H9 (cell line): ENCODE data around the gene DPH1. TPM values are rescaled to one million over a fixed set of nuclear protein-coding genes. Genes with fewer than 3 reads are reported as not detected.
A peak's percentile ranks its signal among the peaks of the same experiment; 100 is the strongest.

ENCODE experiments used
- DNase-seq: peaks from one replicate; pipeline ENCODE4 v3.0.0-alpha.2; 2017
- H2AFZ ChIP-seq: one replicate; pipeline ENCODE4 v1.6.1; 2013; ENCODE audit warnings: mild to moderate bottlenecking, low read length, control low read depth, moderate library complexity
- H2AK5ac ChIP-seq: 2 replicates; pipeline ENCODE4 v1.6.1; 2013; ENCODE audit warnings: low read length, control low read depth, mixed read lengths; ENCODE audit not compliant: insufficient read length
- H2BK120ac ChIP-seq: one replicate; pipeline ENCODE4 v1.6.1; 2013; ENCODE audit warnings: low read depth, mild to moderate bottlenecking, low read length, control low read depth, inconsistent platforms; ENCODE audit not compliant: poor library complexity, severe bottlenecking
- H2BK12ac ChIP-seq: 2 replicates; pipeline ENCODE4 v1.6.1; 2013; ENCODE audit warnings: low read length, control low read depth, mixed read lengths, low read depth; ENCODE audit not compliant: insufficient read length
- H2BK15ac ChIP-seq: 2 replicates; pipeline ENCODE4 v1.6.1; 2013; ENCODE audit warnings: low read depth, low read length, control low read depth
- H2BK20ac ChIP-seq: one replicate; pipeline ENCODE4 v1.6.1; 2013; ENCODE audit warnings: low read depth, mild to moderate bottlenecking, low read length, control low read depth, inconsistent platforms; ENCODE audit not compliant: poor library complexity, severe bottlenecking
- H2BK5ac ChIP-seq: 2 replicates; pipeline ENCODE4 v1.6.1; 2013; ENCODE audit warnings: low read length, control low read depth, mixed read lengths; ENCODE audit not compliant: insufficient read length
- H3K14ac ChIP-seq: 2 replicates; pipeline ENCODE4 v1.6.1; 2013; ENCODE audit warnings: low read length, control low read depth; ENCODE audit not compliant: insufficient read depth
- H3K18ac ChIP-seq: 2 replicates; pipeline ENCODE4 v1.6.1; 2013; ENCODE audit warnings: low read depth, mild to moderate bottlenecking, mixed read lengths, low read length, control low read depth; ENCODE audit not compliant: insufficient read length
- H3K23ac ChIP-seq: 2 replicates; pipeline ENCODE4 v1.6.1; 2013; ENCODE audit warnings: low read length, control low read depth, mixed read lengths, low read depth; ENCODE audit not compliant: insufficient read length
- H3K23me2 ChIP-seq: 2 replicates; pipeline ENCODE4 v1.6.1; 2013; ENCODE audit warnings: low read depth, mild to moderate bottlenecking, mixed read lengths, low read length, control low read depth; ENCODE audit not compliant: insufficient read length, poor library complexity, severe bottlenecking
- H3K27ac ChIP-seq: 2 replicates; pipeline ENCODE4 v1.5.1; 2013; ENCODE audit warnings: low read length, control low read depth, mixed read lengths, low read depth; ENCODE audit not compliant: insufficient read length
- H3K27me3 ChIP-seq: 2 replicates; pipeline ENCODE4 v1.6.1; 2013; ENCODE audit warnings: low read length, control low read depth, inconsistent platforms; ENCODE audit not compliant: insufficient read depth
- H3K4ac ChIP-seq: 2 replicates; pipeline ENCODE4 v1.6.1; 2013; ENCODE audit warnings: low read depth, mild to moderate bottlenecking, control low read depth, inconsistent platforms, low read length, moderate library complexity
- H3K4me1 ChIP-seq: 2 replicates; pipeline ENCODE4 v1.6.1; 2013; ENCODE audit warnings: low read length, control low read depth, inconsistent platforms; ENCODE audit not compliant: insufficient read depth
- H3K4me2 ChIP-seq: 2 replicates; pipeline ENCODE4 v1.6.1; 2013; ENCODE audit warnings: low read length, control low read depth, mixed read lengths; ENCODE audit not compliant: insufficient read length, insufficient read depth
- H3K56ac ChIP-seq: 2 replicates; pipeline ENCODE4 v1.6.1; 2013; ENCODE audit warnings: low read depth, mild to moderate bottlenecking, mixed read lengths, low read length, control low read depth; ENCODE audit not compliant: insufficient read length
- H3K79me1 ChIP-seq: 2 replicates; pipeline ENCODE4 v1.6.1; 2013; ENCODE audit warnings: low read depth, mild to moderate bottlenecking, moderate library complexity, low read length, control low read depth, inconsistent platforms; ENCODE audit not compliant: insufficient read depth, poor library complexity, severe bottlenecking
- H3K79me2 ChIP-seq: 2 replicates; pipeline ENCODE4 v1.6.1; 2013; ENCODE audit warnings: low read length, control low read depth, inconsistent platforms; ENCODE audit not compliant: insufficient read depth
- H3K9ac ChIP-seq: 2 replicates; pipeline ENCODE4 v1.6.1; 2013; ENCODE audit warnings: low read length, control low read depth, mixed read lengths; ENCODE audit not compliant: insufficient read length; ENCODE audit errors: extremely low read depth
- H3K9me3 ChIP-seq: one replicate; pipeline ENCODE4 v1.6.1; 2013; ENCODE audit warnings: low read depth, low read length, inconsistent platforms; ENCODE audit not compliant: control insufficient read depth
- H3T11ph ChIP-seq: one replicate; pipeline ENCODE4 v1.6.1; 2013; ENCODE audit warnings: mild to moderate bottlenecking, low read length, control low read depth, inconsistent platforms
- H4K20me1 ChIP-seq: one replicate; pipeline ENCODE4 v1.6.1; 2013; ENCODE audit not compliant: control insufficient read depth, insufficient read length, insufficient read depth
- H4K5ac ChIP-seq: 2 replicates; pipeline ENCODE4 v1.6.1; 2013; ENCODE audit warnings: low read depth, mild to moderate bottlenecking, mixed read lengths, low read length, control low read depth; ENCODE audit not compliant: insufficient read length
- H4K8ac ChIP-seq: replicated peaks from 2 replicates; pipeline ENCODE4 v1.6.1; 2013; ENCODE audit warnings: low read length, control low read depth, mixed read lengths, low read depth; ENCODE audit not compliant: insufficient read length
- H4K91ac ChIP-seq: 2 replicates; pipeline ENCODE4 v1.6.1; 2013; ENCODE audit warnings: low read depth, mild to moderate bottlenecking, moderate library complexity, mixed read lengths, low read length, control low read depth; ENCODE audit not compliant: insufficient read length
- H3K27ac Mint-ChIP-seq, 3 experiments: 2 replicates in 2 of 3; 3 replicates in 1 of 3; pipeline ENCODE4 v1.8.0; 2020 to 2021; ENCODE audit warnings: mixed read lengths in 3 of 3, mild to moderate bottlenecking in 1 of 3, moderate library complexity in 1 of 3
- H3K27me3 Mint-ChIP-seq: 2 replicates; pipeline ENCODE4 v1.8.0; 2021; ENCODE audit warnings: low read depth, mild to moderate bottlenecking, moderate library complexity, mixed read lengths
- H3K36me3 Mint-ChIP-seq, 3 experiments: 2 replicates in 2 of 3; 3 replicates in 1 of 3; pipeline ENCODE4 v1.8.0; 2020 to 2021; ENCODE audit warnings: low read depth in 3 of 3, mixed read lengths in 3 of 3; ENCODE audit not compliant: insufficient read depth in 1 of 3
- H3K4me1 Mint-ChIP-seq, 2 experiments: 2 replicates each; pipeline ENCODE4 v1.8.0; 2020; ENCODE audit warnings: mixed read lengths in 2 of 2
- H3K4me3 Mint-ChIP-seq, 2 experiments: 2 replicates in 1 of 2; 3 replicates in 1 of 2; pipeline ENCODE4 v1.8.0; 2020 to 2021; ENCODE audit warnings: mild to moderate bottlenecking in 2 of 2, mixed read lengths in 2 of 2, moderate library complexity in 1 of 2
- H3K9me3 Mint-ChIP-seq, 2 experiments: 2 replicates in 1 of 2; 3 replicates in 1 of 2; pipeline ENCODE4 v1.8.0; 2020; ENCODE audit warnings: mild to moderate bottlenecking in 2 of 2, mixed read lengths in 2 of 2, moderate library complexity in 1 of 2
- CTCF ChIP-seq: fragments of 200-600 bp; sonication (generic); conservative IDR thresholded peaks from 3 replicates; pipeline ENCODE4 v1.8.0; 2021; ENCODE audit warnings: antibody characterized with exemption, mild to moderate bottlenecking
- WGBS: extraction: QIAGEN DNeasy Blood & Tissue Kit; methylation state at CpG from one replicate; pipeline ENCODE4 v1.1.7; 2013; ENCODE audit warnings: missing lambda C conversion rate, low lambda C conversion rate, mixed read lengths; ENCODE audit not compliant: insufficient read length; ENCODE audit errors: extremely low coverage; 5-methylcytosine and 5-hydroxymethylcytosine counted together
- total RNA-seq: library from RNA; stranded (reverse); gene quantifications from 2 replicates; pipeline ENCODE4 v1.2.1, GENCODE V29; 2021

DPH1 gene
- total RNA-seq, 1 experiment from 2014 or later: 27.5 TPM

GRCh38 chr17:2090210-2090641, 60.3 kb downstream of the DPH1 start:
- H3K4me3 Mint-ChIP-seq: peak overlapping the region in 1 of 2 experiments; percentile 30; a peak in 2 of 5 replicates
- no peak overlapping the region for H2BK20ac ChIP-seq
- no peak overlapping the region for H4K91ac ChIP-seq
- H3K27me3 Mint-ChIP-seq: no peaks in the 10 kb centered on the region
- H2BK12ac ChIP-seq: no peak overlapping the region
- peak overlapping the region in 1 of 3 experiments; percentile 61; a peak in 2 of 7 replicates for H3K27ac Mint-ChIP-seq
- H2AK5ac ChIP-seq: no peak overlapping the region
- H4K20me1 ChIP-seq: no peaks in the 10 kb centered on the region
- DNase-seq: no peak
- H3K18ac ChIP-seq: no peak overlapping the region
- H2BK5ac ChIP-seq: no peak overlapping the region
- H4K8ac ChIP-seq: no peak overlapping the region
- no peak for TF ChIP-seq CTCF
- H3K14ac ChIP-seq: no peak overlapping the region
- no peaks in the 10 kb centered on the region for H3K79me2 ChIP-seq
- H3K4me1 Mint-ChIP-seq: peaks cover 27 to 33% of the 10 kb centered on the region in 2 experiments
- H3K36me3 Mint-ChIP-seq: peaks cover 0 to 4% (median 0%) of the 10 kb centered on the region in 3 experiments; a peak in 1 of 7 replicates
- H3K4me2 ChIP-seq: no peak overlapping the region
- no peak overlapping the region for H3K4ac ChIP-seq
- no peak overlapping the region for H3K27ac ChIP-seq
- H2BK15ac ChIP-seq: no peak overlapping the region
- H2AFZ ChIP-seq: no peak overlapping the region
- H3K4me1 ChIP-seq: peaks cover 6% of the 10 kb centered on the region; the same call in 1 of the 2 replicates
- H3K79me1 ChIP-seq: no peaks in the 10 kb centered on the region
- no CpG with 5 or more reads among the region's 9 CpGs for WGBS
- H3K9ac ChIP-seq: no peak overlapping the region
- no peaks in the 10 kb centered on the region for H3K27me3 ChIP-seq
- no peak overlapping the region for H3T11ph ChIP-seq
- no peak overlapping the region for H3K23ac ChIP-seq
- no peak overlapping the region for H4K5ac ChIP-seq
- H3K9me3 ChIP-seq: no peaks in the 10 kb centered on the region
- no peaks in the 10 kb centered on the region for H3K9me3 Mint-ChIP-seq
- H3K23me2 ChIP-seq: no peaks in the 10 kb centered on the region
- no peak overlapping the region for H2BK120ac ChIP-seq
- no peak overlapping the region for H3K56ac ChIP-seq
